Measurements from ENCODE around the gene TRMT2A. TPM values are rescaled to one million over a fixed set of nuclear protein-coding genes. Genes with fewer than 3 reads are reported as not detected.
A peak's percentile ranks its signal among the peaks of the same experiment; 100 is the strongest.

TRMT2A gene
- total and polyA plus RNA-seq, 8 donors = 23.8 to 120 (median 34.1) TPM

DNA sequence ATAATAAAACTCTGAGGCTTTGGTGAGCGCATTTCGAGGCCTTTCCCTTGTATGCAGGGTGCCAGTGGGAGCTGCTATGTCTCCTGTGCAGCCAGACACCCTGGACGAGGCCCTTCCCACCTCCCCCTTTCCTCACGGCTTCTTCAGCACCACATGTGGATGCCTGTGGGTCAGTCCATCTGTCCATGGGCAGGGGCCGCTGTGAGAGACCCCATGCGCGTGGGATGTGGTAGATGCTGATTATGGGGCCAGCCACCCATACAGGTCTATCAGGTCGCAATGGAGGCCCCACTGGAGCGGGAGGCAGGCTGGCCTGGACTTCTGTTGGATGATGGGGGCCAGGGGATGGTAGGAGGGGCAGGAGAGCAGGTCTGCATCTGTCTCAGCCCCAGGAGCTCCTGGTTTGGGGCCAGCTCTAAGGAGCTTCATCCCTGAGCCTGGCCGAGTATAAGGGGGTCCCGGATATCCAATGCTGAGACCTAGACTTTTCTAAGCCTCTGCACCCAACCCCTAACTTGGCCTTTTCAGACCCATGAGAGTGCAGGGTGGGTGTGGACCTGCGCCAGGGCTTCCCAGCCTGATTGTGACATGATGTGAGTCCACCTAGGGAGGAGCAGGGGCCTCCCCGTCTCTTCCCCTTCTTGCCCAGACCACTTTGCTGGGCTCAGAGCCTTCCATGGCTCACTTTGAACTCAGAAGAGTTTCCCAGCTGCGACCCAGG lies 51.0 kb downstream of the TRMT2A start:
- Histone ChIP-seq H3K4me3 (no peak overlapping the region), H3K27ac (no peak overlapping the region), H3K36me3 (no peaks in the 10 kb centered on the region), H3K4me1 (no peaks in the 10 kb centered on the region), H3K27me3 (no peaks in the 10 kb centered on the region), H3K9me3 (no peaks in the 10 kb centered on the region)
- TF ChIP-seq, protein P1, sequence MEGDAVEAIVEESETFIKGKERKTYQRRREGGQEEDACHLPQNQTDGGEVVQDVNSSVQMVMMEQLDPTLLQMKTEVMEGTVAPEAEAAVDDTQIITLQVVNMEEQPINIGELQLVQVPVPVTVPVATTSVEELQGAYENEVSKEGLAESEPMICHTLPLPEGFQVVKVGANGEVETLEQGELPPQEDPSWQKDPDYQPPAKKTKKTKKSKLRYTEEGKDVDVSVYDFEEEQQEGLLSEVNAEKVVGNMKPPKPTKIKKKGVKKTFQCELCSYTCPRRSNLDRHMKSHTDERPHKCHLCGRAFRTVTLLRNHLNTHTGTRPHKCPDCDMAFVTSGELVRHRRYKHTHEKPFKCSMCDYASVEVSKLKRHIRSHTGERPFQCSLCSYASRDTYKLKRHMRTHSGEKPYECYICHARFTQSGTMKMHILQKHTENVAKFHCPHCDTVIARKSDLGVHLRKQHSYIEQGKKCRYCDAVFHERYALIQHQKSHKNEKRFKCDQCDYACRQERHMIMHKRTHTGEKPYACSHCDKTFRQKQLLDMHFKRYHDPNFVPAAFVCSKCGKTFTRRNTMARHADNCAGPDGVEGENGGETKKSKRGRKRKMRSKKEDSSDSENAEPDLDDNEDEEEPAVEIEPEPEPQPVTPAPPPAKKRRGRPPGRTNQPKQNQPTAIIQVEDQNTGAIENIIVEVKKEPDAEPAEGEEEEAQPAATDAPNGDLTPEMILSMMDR (IDR thresholded peaks at IDR 0.05) = no peak
- intact Hi-C loops (cut with DNase I) = no loop called here
- no peak for FAIRE-seq
- ATAC-seq = no peak
- WGBS, 2 donors = 89 to 91% methylated on average over 14 of the region's 14 CpGs
- peak in 1 of 6 donors; percentile 53 for DNase-seq

DNA sequence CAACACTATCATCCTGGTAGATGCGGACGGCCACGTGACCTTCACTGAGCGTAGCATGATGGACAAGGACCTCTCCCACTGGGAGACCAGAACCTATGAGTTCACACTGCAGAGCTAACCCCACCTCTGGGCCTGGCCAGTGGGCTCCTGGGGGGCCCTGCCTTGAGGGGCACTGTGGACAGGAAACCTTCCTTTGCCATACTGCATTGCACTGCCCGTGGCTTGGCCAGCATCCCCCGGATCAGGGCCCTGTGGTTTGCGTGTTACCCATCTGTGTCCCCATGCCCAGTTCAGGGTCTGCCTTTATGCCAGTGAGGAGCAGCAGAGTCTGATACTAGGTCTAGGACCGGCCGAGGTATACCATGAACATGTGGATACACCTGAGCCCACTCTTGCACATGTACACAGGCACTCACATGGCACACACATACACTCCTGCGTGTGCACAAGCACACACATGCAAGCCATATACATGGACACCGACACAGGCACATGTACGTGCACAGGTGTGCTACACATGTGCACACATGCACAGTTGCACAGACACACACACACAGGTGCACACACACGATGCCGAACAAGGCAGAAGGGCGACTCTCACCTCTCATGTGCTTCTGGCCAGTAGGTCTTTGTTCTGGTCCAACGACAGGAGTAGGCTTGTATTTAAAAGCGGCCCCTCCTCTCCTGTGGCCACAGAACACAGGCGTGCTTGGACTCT lies 52.3 kb downstream of the TRMT2A start:
- H3K27ac ChIP-seq = no peak overlapping the region
- TF ChIP-seq, protein P1 (IDR thresholded peaks at IDR 0.05) = no peak
- H3K36me3 ChIP-seq = no peaks in the 10 kb centered on the region
- no peaks in the 10 kb centered on the region for H3K9me3 ChIP-seq
- no peaks in the 10 kb centered on the region for H3K27me3 ChIP-seq
- no peaks in the 10 kb centered on the region for H3K4me1 ChIP-seq
- intact Hi-C loops (cut with DNase I) = no loop called here
- DNase-seq = peak in 1 of 6 donors; percentile 22
- WGBS, 2 donors = 89% methylated on average over 18 of the region's 18 CpGs
- no peak for FAIRE-seq
- no peak for ATAC-seq
- no peak overlapping the region for H3K4me3 ChIP-seq

DNA sequence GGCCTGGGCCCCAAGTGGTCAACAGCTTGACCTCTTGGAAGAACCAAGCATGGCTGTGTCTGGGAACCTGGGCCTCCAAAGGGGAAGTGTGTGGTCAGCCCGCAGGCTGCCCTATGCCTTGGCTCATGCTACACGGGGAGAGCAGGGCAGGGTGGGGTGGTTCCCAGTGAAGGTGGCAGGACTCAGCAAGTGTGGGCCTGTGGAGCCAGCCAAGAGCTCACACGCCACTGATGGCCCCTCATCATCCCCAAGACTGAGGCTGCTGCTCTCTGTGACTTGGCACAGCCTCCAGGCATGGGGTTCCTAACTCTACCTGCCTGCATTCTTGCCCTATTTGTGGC lies 52.9 kb downstream of the TRMT2A start:
- H3K27ac ChIP-seq = no peak overlapping the region
- peak in 1 of 6 donors; percentile 55 for DNase-seq
- TF ChIP-seq, protein P1 (IDR thresholded peaks at IDR 0.05) = no peak
- H3K4me3 ChIP-seq = no peak overlapping the region
- no peak for ATAC-seq
- intact Hi-C loops (cut with DNase I) = no loop called here
- no peaks in the 10 kb centered on the region for H3K36me3 ChIP-seq
- no peaks in the 10 kb centered on the region for H3K4me1 ChIP-seq
- no peaks in the 10 kb centered on the region for H3K9me3 ChIP-seq
- H3K27me3 ChIP-seq = no peaks in the 10 kb centered on the region
- no peak for FAIRE-seq
- WGBS, 2 donors = 92 to 97% methylated on average over 2 to 3 of the region's 3 CpGs

DNA sequence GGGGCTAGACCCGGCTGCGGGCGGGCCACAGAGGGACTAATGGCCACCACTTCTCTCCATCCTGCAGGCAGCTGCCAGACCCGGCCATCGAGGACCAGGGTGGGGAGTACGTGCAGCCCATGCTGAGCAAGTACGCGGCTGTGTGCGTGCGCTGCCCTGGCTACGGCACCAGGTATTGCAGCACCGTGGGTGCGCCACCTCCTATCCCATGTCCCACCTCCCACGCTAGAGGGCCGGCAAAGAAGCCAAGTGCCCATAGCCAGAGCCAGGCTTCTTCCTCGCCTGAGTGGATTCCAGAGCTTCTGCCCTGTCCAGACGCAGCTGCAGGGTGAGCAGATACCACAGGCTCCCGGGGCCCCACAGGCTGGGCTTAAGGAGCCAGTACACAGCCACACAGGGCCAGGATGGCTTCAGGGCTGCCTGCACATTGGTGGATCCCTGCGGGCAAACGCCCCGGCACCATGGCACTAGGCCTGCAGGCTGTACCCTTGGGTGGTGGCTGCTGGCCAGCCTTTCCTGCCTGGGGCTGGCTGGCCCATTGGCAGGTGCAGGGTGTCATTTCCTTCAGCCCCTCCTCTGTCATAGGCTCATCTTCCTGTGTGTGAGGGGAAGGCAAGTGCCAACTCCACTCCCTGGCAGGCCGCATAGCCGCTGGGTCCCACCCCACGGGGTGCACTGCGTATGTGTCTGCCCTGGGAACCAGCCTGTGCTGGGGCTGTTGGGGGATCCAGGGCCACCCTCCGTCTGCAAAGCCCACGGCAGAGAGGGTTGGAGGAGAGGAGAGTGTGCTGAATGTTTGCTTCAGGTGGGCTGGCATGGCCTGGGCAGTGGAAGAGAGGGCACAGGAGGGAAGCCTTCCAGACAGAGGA lies 53.5 kb downstream of the TRMT2A start:
- TF ChIP-seq, protein P1 (IDR thresholded peaks at IDR 0.05) = no peak
- no peak overlapping the region for H3K4me3 ChIP-seq
- H3K9me3 ChIP-seq = no peaks in the 10 kb centered on the region
- no peaks in the 10 kb centered on the region for H3K36me3 ChIP-seq
- ATAC-seq = peak in 2 of 4 donors; percentile 6 to 15
- DNase-seq = peak in 1 of 6 donors; percentile 54
- intact Hi-C loops (cut with DNase I) = no loop called here
- H3K4me1 ChIP-seq = no peaks in the 10 kb centered on the region
- FAIRE-seq = no peak
- no peak overlapping the region for H3K27ac ChIP-seq
- no peaks in the 10 kb centered on the region for H3K27me3 ChIP-seq
- 93 to 95% methylated on average over 26 to 27 of the region's 27 CpGs for WGBS, 2 donors

All from pancreas (tissue), 10 donors.